Measurements from ENCODE around the gene ITGB7. TPM values are rescaled to one million over a fixed set of nuclear protein-coding genes. Genes with fewer than 3 reads are reported as not detected.

ITGB7 gene
- total and polyA plus RNA-seq, 9 of the 15 experiments (the other 6 are each of a cell fraction or from before 2014, with no cell fraction given): 0.06 to 2.0 (median 0.67) TPM

GRCh38 chr12:53222170-53222721 is 15.2 kb upstream of the ITGB7 start (continued):
- TF ChIP-seq SMARCA4 (IDR thresholded peaks at IDR 0.05) (peak; percentile 47; the same call in 1 of the 2 replicates), FOXJ2 (tag; IDR thresholded peaks at IDR 0.05) (no peak), ZNF398 (CRISPR knock-in tag; IDR thresholded peaks at IDR 0.05) (no peak), TGIF2 (CRISPR knock-in tag; IDR thresholded peaks at IDR 0.05) (no peak), SMC3 (conservative IDR thresholded peaks at IDR 0.05; ENCODE audit: insufficient read depth, low read depth, low read length) (no peak), SAFB2 (IDR thresholded peaks at IDR 0.05; ENCODE audit: borderline replicate concordance, low read depth, low read length, severe bottlenecking) (no peak), TRIM25 (IDR thresholded peaks at IDR 0.05; ENCODE audit: borderline replicate concordance) (0 out of 2 replicates have a peak, but pooled peaks have one; percentile 83), WHSC1 (IDR thresholded peaks at IDR 0.05; ENCODE audit: low read length) (no peak), ARID4B (CRISPR knock-in tag; IDR thresholded peaks at IDR 0.05) (no peak), ZZZ3 (IDR thresholded peaks at IDR 0.05) (0 out of 2 replicates have a peak, but pooled peaks have one; percentile 57), JUND (IDR thresholded peaks at IDR 0.05; ENCODE audit: borderline replicate concordance, low read depth, low read length) (no peak), JUND (tag; IDR thresholded peaks at IDR 0.05; ENCODE audit: borderline replicate concordance, low read depth, low read length) (no peak), ZNF3 (CRISPR knock-in tag; IDR thresholded peaks at IDR 0.05) (no peak), ARHGAP35 (IDR thresholded peaks at IDR 0.05; ENCODE audit: partially characterized antibody) (no peak), LEF1 (IDR thresholded peaks at IDR 0.05) (0 out of 2 replicates have a peak, but pooled peaks have one; percentile 16), DACH1 (IDR thresholded peaks at IDR 0.05; ENCODE audit: partially characterized antibody) (no peak), LCOR (CRISPR knock-in tag; IDR thresholded peaks at IDR 0.05) (no peak), ZNF79 (CRISPR knock-in tag; IDR thresholded peaks at IDR 0.05; ENCODE audit: low read depth) (no peak), TOE1 (IDR thresholded peaks at IDR 0.05; ENCODE audit: borderline replicate concordance) (0 out of 2 replicates have a peak, but pooled peaks have one; percentile 30), TOE1 (CRISPR knock-in tag; IDR thresholded peaks at IDR 0.05; ENCODE audit: borderline replicate concordance, low read depth) (no peak)
